Activated CD4-positive, alpha-beta T cell treated with anti-CD3 and anti-CD28 coated beads, Interleukin-2, amount 10 ng/mL, durations not matched to agents 24 days and 14 days (primary cell): Measurements from ENCODE around the gene NPC1. TPM values are rescaled to one million over a fixed set of nuclear protein-coding genes. Genes with fewer than 3 reads are reported as not detected.
"Not testable (repeated sequence)": the region's sequence is repeated elsewhere in the genome, so short reads cannot be mapped to it uniquely, and the experiment has no call there.

Experiments
- DNase-seq: peaks from one replicate; pipeline ENCODE4 v3.0.0; 2022
- H3K27ac Mint-ChIP-seq: one replicate; pipeline ENCODE4 v1.8.0; 2022; ENCODE audit warnings: mild to moderate bottlenecking, mixed read lengths
- H3K27me3 Mint-ChIP-seq: one replicate; pipeline ENCODE4 v1.8.0; 2022; ENCODE audit warnings: mixed read lengths
- H3K36me3 Mint-ChIP-seq: one replicate; pipeline ENCODE4 v1.8.0; 2022; ENCODE audit warnings: low read depth, mild to moderate bottlenecking, mixed read lengths
- H3K4me1 Mint-ChIP-seq: one replicate; pipeline ENCODE4 v1.8.0; 2021; ENCODE audit warnings: mixed read lengths
- H3K4me3 Mint-ChIP-seq: one replicate; pipeline ENCODE4 v1.8.0; 2022; ENCODE audit warnings: mild to moderate bottlenecking, moderate library complexity, mixed read lengths
- H3K9me3 Mint-ChIP-seq: one replicate; pipeline ENCODE4 v1.8.0; 2021; ENCODE audit warnings: mixed read lengths
- intact Hi-C: fragments of 100-400 bp; cut with micrococcal nuclease; formaldehyde crosslinking; loops from one replicate; pipeline ENCODE4 v1.15.1; 2023
- total RNA-seq: library from RNA; stranded (reverse); gene quantifications from 2 replicates; pipeline ENCODE4 v1.2.3, GENCODE V29; 2022

The NPC1 gene
- total RNA-seq, 1 donor from 2014 or later, result 29.9 TPM

DNA sequence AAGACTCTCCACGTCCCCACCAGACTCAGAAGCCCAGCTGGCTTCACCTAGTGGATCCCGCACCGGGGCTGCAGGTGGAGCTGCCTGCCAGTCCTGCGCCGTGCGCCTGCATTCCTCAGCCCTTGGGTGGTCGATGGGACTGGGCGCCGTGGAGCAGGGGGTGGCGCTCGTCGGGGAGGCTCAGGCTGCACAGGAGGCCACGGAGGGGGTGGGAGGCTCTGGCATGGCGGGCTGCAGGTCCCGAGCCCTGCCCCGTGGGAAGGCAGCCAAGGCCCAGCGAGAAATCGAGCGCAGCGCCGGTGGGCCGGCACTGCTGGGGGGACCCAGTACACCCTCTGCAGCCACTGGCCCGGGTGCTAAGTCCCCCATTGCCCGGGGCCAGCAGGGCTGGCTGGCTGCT lies 8.8 kb downstream of the NPC1 start:
- H3K9me3 Mint-ChIP-seq, H3K27ac Mint-ChIP-seq, DNase-seq, H3K27me3 Mint-ChIP-seq, intact Hi-C loops, H3K4me3 Mint-ChIP-seq: not testable (repeated sequence)
- Mint-ChIP-seq H3K36me3 (peaks cover 37% of the 10 kb centered on the region), H3K4me1 (peaks cover 54% of the 10 kb centered on the region)

DNA sequence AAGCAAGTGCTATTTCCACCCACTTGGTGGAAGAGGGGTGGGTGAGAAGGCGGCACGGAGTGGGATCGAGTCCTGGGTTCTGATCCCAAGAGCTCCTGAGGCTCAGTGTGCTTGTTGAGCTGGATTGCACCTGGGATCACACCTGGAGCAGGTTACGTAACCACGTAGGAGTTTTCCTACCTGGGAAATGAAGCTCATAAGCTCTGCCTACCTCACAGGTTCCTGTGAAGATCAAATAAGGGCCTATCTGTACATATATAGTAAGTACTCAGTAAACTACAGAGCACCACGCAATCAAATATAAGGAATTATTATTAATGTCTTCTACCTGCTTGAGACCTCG lies 11.0 kb downstream of the NPC1 start:
- Mint-ChIP-seq H3K9me3 (no peaks in the 10 kb centered on the region), H3K27me3 (no peaks in the 10 kb centered on the region), H3K27ac (peak overlapping the region; percentile 91), H3K4me3 (no peak overlapping the region), H3K4me1 (peaks cover 41% of the 10 kb centered on the region), H3K36me3 (peaks cover 32% of the 10 kb centered on the region)
- DNase-seq, result no peak
- intact Hi-C loops, result no loop called here

DNA sequence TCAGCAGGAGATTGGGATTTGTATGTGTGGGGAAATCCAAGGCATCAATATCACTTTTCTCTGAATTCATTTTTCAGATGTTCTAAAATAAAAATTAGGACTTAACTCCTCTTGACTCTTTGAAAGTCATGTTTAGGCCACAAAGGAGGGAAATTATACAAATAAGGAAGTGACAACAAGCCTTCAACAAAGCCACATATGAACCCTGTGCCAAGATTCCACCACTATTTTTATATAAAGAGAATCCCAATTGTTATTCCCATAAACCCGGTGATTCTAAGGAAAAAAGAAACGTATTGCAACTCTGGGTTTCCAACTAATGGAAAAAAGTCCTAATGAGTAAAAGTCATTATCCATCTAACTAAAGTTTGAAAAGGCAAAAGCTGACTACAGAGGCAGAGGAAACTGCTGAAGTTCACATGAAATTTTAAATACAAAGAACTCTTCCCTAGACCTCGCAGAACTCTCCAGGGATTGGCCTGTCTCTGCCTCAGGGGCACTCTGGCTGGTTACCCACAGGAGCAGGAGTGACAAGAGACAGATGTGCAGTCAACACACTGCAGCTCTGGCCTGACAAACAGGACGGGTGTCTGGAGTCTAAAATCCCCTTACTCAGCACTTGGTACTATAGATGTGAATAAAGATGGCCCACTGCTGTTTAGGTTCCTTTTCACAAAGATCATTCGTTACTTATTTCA lies 11.5 kb downstream of the NPC1 start:
- Mint-ChIP-seq H3K36me3 (peaks cover 30% of the 10 kb centered on the region), H3K9me3 (no peaks in the 10 kb centered on the region), H3K27me3 (no peaks in the 10 kb centered on the region), H3K4me3 (peak overlapping the region; percentile 74), H3K4me1 (peaks cover 41% of the 10 kb centered on the region), H3K27ac (peak overlapping the region; percentile 91)
- peak; percentile 63 for DNase-seq
- intact Hi-C loops, result loop anchor here (1.0 kb wide), 1 partner anchor 12 kb away; the partner anchor contains the start of gene NPC1

DNA sequence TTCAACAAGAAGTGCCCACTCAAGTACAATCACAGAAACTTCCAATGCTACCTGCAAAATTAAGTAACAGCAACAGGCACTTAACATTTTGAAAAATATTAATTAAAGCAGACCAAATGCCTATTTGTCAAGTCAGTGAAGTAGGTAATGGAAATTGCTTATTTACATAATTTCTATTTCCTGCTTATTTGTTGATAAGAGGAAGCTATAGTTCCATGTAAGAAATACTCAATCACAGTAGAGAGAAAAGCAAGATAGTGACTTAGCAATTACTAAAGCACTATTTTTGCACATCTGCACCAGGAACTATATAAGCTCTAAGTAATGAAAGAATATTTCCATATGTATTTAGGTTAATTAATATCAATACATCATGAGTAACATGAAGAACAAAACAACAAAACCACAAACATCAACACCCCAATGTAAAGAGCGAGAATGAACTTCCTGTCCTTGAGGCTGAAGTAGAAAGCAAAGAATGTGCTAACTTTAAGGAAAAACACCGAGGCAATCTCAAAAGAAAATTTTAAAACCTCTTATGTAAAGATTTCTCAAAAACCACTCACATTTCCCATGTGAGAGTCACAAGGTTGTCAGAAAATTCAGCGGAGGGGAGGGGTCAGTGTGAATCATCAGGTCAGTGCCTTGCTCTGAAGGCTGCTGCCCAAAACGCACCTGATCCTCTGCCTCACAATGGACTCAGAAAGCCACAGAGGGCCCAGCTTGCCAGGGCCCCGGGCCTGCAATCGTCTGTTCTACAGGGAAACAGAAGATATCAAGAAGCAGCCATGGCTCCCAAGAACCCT lies 12.5 kb downstream of the NPC1 start:
- DNase-seq, result peak; percentile 77
- H3K9me3 Mint-ChIP-seq, result no peaks in the 10 kb centered on the region
- intact Hi-C loops, result loop anchor here (1.0 kb wide), 1 partner anchor 12 kb away; the partner anchor contains the start of gene NPC1
- H3K4me1 Mint-ChIP-seq, result peaks cover 36% of the 10 kb centered on the region
- H3K27me3 Mint-ChIP-seq, result no peaks in the 10 kb centered on the region
- peaks cover 28% of the 10 kb centered on the region for H3K36me3 Mint-ChIP-seq
- peak overlapping the region; percentile 91 for H3K27ac Mint-ChIP-seq
- peak overlapping the region; percentile 74 for H3K4me3 Mint-ChIP-seq

DNA sequence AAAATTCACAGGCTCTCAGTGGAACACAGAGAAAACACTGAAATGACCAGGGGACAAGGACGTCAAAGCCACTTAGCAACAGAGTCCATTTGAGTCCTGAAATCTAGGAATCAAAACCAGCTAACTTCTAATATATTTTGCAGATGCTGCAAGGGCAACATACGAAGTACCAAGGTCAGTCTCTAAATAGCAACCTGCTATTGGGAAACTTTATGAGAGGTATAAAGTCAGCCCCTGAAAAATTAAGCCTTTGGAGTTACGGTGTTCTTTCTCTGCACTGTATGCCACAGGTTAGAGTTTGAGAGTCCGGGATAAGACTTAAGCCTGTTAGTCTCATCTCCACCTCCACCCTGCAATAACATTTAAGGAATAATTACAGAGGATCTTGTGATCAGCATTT lies 13.3 kb downstream of the NPC1 start:
- Mint-ChIP-seq H3K36me3 (peaks cover 32% of the 10 kb centered on the region), H3K4me3 (peak overlapping the region; percentile 74), H3K4me1 (peaks cover 31% of the 10 kb centered on the region), H3K27ac (peak overlapping the region; percentile 91), H3K27me3 (no peaks in the 10 kb centered on the region), H3K9me3 (no peaks in the 10 kb centered on the region)
- no peak for DNase-seq
- intact Hi-C loops, result no loop called here

DNA sequence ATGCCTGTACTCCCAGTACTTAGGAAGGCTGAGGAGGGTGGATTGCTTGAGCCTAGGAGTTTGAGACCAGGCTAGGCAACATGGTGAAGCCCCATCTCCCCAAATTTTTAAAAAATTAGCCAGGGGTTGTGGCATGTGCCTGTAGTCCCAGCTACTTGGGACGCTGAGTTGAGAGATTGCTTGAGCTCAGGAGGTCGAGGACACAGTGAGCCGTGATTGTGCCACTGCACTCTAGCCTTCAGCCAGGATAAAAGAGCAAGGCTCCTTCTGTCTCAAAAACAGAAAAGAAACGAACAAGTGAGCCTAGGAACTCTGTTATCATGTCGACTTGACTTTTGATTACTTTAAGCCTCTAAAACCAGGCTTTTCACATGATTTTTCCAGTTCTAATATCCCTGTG lies 13.7 kb downstream of the NPC1 start:
- Mint-ChIP-seq H3K36me3 (peaks cover 33% of the 10 kb centered on the region), H3K4me1 (peaks cover 31% of the 10 kb centered on the region), H3K9me3 (no peaks in the 10 kb centered on the region), H3K27me3 (no peaks in the 10 kb centered on the region), H3K4me3 (no peak overlapping the region), H3K27ac (peak overlapping the region; percentile 60)
- DNase-seq, result no peak
- intact Hi-C loops, result no loop called here

DNA sequence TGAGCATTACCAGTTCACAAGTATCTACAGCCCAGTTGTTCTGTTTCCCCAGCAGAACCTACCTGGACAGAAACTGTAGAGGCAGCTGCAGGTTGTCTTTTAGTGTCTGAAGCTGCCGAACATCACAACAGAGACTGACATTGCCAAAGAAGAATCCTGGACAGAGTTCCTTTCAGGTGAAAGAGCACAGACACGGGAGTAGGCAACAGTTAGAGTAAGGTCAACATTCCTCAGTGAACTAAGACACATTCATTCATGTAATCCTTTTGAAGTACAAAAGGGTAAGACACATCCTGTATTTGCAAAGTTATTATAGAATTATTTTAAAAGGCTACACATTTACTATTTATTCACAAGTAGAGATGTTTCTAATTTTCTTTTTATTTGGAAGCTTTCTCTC lies 14.3 kb downstream of the NPC1 start:
- Mint-ChIP-seq H3K36me3 (peaks cover 39% of the 10 kb centered on the region), H3K9me3 (no peaks in the 10 kb centered on the region), H3K4me1 (peaks cover 31% of the 10 kb centered on the region), H3K4me3 (no peak overlapping the region), H3K27me3 (no peaks in the 10 kb centered on the region), H3K27ac (peak overlapping the region; percentile 60)
- DNase-seq, result no peak
- intact Hi-C loops, result no loop called here

DNA sequence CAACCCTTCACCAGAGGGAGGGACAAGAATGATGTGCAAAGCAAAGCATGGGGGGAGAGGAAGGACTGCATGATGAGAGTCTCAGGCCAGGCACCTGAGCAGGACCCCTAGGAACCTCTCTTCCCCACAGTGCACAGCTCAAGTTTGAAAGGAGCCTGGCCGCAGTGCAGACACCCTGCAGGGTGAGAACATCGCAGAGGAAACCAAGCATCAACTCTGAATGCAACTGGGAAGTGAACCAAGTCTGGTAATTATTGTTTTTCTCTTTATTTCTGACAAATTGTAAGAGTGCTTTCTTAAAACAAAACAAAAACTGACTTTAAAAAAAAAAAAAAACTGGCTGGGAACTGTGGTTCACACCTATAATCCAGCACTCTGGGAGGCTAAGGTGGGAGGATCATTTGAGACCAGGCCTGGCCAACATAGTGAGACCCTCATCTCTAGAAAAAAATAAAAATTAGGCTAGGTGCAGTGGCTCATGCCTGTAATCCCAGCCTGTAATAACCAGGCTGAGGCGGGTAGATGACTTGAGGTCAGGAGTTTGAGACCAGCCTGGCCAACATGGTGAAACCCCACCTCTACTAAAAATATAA lies 15.3 kb downstream of the NPC1 start:
- DNase-seq, result no peak
- no peaks in the 10 kb centered on the region for H3K27me3 Mint-ChIP-seq
- H3K27ac Mint-ChIP-seq, result no peak overlapping the region
- H3K9me3 Mint-ChIP-seq, result no peaks in the 10 kb centered on the region
- no peak overlapping the region for H3K4me3 Mint-ChIP-seq
- peaks cover 28% of the 10 kb centered on the region for H3K4me1 Mint-ChIP-seq
- intact Hi-C loops, result no loop called here
- peaks cover 40% of the 10 kb centered on the region for H3K36me3 Mint-ChIP-seq

DNA sequence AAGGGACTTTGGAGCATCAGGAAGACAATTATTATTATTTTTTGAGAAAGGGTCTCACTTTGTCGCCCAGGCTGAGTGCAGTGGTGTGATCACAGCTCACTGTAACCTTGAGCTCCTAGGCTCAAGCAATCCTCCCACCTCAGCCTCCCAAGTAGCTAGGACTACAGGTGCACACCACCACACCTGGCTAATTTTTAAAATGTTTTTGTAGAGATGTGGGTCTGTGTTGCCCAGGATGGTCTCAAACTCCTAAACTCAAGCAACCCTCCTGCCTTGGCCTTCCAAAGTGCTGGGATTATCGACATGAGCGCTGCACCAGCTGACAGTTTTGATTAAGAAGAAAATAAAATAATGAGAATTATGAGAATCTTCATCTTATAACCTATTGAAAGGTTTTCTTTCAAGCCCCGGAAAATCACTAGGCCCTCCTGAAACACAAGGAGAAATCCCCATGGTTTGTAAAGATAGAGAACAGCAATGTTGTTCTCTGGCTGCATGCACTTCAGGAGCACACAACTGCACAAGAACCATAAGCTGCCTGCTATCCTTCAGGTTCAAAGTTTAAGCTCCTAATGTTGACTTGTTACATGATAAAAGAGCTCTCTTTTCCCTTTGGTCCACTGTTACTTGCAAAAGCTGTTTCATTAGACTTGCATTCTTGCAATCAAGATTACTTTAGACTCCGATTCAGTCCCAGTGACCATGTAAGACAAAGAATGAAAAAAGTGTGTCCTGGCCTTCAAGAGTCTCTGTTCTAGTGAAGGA lies 16.8 kb downstream of the NPC1 start:
- Mint-ChIP-seq H3K4me1 (peaks cover 22% of the 10 kb centered on the region), H3K27ac (no peak overlapping the region), H3K4me3 (no peak overlapping the region), H3K36me3 (peaks cover 47% of the 10 kb centered on the region), H3K27me3 (no peaks in the 10 kb centered on the region), H3K9me3 (no peaks in the 10 kb centered on the region)
- no peak for DNase-seq
- intact Hi-C loops, result no loop called here

DNA sequence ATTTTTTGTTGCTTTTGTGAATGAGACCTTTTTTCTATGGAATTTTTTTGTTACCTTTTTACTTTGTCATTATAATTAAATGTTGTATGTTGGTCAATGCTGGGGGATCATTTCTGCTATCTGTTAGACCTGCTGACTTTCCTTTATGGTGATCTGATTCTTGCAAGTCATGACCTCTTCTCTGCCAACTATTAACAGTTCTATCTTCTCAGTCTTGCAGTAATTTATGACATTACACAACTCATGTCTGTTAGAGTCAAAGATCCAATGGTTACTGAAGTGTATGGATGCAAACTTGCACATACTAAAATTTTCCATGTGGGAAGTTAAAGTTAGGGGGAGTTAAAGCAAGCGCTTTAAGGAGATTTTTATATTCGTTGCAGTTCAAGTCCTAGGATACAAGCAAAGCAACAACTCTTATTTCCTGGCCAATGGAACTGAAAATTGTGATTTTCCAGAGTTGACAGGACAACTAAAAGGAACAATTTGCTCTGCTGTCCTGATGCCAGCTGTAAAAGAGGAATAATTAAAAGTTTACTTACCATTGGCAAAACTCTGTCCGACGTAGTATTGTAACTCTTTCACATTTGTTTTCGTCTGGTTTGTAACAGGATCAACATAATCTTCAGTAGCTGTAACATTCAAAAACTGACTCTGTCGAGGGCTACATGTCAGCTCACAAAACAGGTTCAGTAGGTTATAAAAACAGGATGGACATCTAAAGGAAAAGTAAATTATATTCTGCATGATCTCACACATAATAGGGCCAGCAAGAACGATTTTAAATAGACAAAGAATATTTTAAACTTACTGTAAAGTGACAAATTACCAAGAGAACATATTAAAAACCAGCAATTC lies 17.8 kb downstream of the NPC1 start:
- no peak for DNase-seq
- Mint-ChIP-seq H3K27ac (no peak overlapping the region), H3K4me1 (peaks cover 16% of the 10 kb centered on the region), H3K36me3 (peaks cover 46% of the 10 kb centered on the region), H3K27me3 (no peaks in the 10 kb centered on the region), H3K9me3 (no peaks in the 10 kb centered on the region), H3K4me3 (no peak overlapping the region)
- intact Hi-C loops, result no loop called here

DNA sequence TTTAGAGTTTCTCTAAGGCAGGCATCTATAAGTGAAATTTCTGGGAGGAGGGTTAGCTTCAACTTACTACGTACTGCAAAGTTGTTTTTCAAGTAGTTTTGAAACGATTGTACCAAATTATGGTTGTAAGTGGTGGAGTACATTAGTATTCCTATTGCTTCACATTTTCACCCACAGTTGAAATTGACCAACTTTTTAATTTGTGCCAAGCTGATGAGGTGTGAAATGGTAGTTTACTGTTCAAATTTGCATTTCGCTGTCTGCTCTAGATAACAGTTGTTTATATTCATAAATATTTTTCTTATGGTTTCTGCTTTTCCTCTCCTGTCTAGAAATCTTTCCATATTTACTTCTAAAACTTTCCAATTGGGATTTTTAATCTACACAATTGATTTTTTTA lies 18.6 kb downstream of the NPC1 start:
- Mint-ChIP-seq H3K27me3 (no peaks in the 10 kb centered on the region), H3K36me3 (peaks cover 51% of the 10 kb centered on the region), H3K9me3 (no peaks in the 10 kb centered on the region), H3K4me3 (no peak overlapping the region), H3K27ac (no peak overlapping the region), H3K4me1 (peaks cover 16% of the 10 kb centered on the region)
- DNase-seq, result no peak
- intact Hi-C loops, result no loop called here

DNA sequence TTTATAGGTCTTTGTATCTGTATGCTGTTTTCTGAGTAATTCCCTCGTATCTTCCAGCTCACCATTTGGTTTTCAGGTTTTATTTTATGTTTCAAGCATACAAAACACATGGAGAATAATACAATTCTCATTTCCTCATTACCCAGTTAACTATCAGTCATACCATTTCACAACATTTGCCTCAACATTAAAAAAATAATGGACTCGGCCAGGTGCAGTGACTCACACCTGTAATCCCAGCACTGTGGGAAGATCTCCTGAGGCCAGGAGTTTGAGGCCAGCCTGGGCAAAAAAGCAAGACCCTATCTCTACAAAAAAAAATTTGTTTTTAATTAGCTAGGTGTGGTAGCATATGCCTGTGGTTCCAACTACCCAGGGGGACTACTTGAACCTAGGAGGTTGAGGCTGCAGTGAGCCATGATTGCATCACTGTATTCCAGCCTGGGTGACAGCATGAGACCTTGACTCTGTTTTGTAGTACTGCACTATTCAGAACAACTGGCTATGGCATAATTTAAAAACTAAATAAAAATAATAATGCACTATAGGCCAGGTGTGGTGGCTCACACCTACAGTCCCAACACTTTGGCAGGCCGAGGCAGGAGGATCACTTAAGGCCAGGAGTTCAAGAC lies 20.3 kb downstream of the NPC1 start:
- Mint-ChIP-seq H3K27ac (no peak overlapping the region), H3K4me1 (peaks cover 14% of the 10 kb centered on the region), H3K4me3 (no peak overlapping the region), H3K9me3 (no peaks in the 10 kb centered on the region), H3K27me3 (no peaks in the 10 kb centered on the region), H3K36me3 (peaks cover 59% of the 10 kb centered on the region)
- intact Hi-C loops, result no loop called here
- no peak for DNase-seq
